Osteoblast (primary cell): ENCODE measurements around the gene ADCY7. TPM values are rescaled to one million over a fixed set of nuclear protein-coding genes. Genes with fewer than 3 reads are reported as not detected.

ENCODE experiments used
- DNase-seq: peaks from one replicate; pipeline ENCODE4 v3.0.0; 2011; ENCODE audit warnings: low spot score, mixed read lengths; ENCODE audit not compliant: insufficient read length; ENCODE audit errors: missing footprints
- H2AFZ ChIP-seq: 2 replicates; pipeline ENCODE4 v1.6.0; 2011; ENCODE audit warnings: mild to moderate bottlenecking, low read length
- H3K27ac ChIP-seq: 2 replicates; pipeline ENCODE4 v1.5.1; 2011; ENCODE audit warnings: mild to moderate bottlenecking, low read depth, low read length, moderate library complexity
- H3K27me3 ChIP-seq: 2 replicates; pipeline ENCODE4 v1.6.0; 2012; ENCODE audit warnings: mild to moderate bottlenecking, control low read depth, inconsistent platforms, low read length, moderate library complexity; ENCODE audit not compliant: insufficient read depth
- H3K36me3 ChIP-seq: 2 replicates; pipeline ENCODE4 v1.5.1; 2011; ENCODE audit warnings: mild to moderate bottlenecking, low read length, control low read depth, moderate library complexity; ENCODE audit not compliant: insufficient read depth
- H3K4me1 ChIP-seq: 2 replicates; pipeline ENCODE4 v1.5.1; 2011; ENCODE audit warnings: mild to moderate bottlenecking, low read length, control low read depth, moderate library complexity; ENCODE audit not compliant: insufficient read depth
- H3K4me2 ChIP-seq: 2 replicates; pipeline ENCODE4 v1.6.0; 2011; ENCODE audit warnings: mild to moderate bottlenecking, low read length; ENCODE audit not compliant: insufficient read depth
- H3K4me3 ChIP-seq: fragments of 200-600 bp; sonication (generic); 3 replicates; pipeline ENCODE4 v1.5.1; 2012; ENCODE audit warnings: mild to moderate bottlenecking, low read length, inconsistent platforms; ENCODE audit not compliant: insufficient read depth
- H3K79me2 ChIP-seq: 2 replicates; pipeline ENCODE4 v1.6.0; 2012; ENCODE audit warnings: mild to moderate bottlenecking, low read length, control low read depth, inconsistent platforms; ENCODE audit not compliant: insufficient read depth
- H3K9me3 ChIP-seq: 2 replicates; pipeline ENCODE4 v1.5.1; 2011; ENCODE audit warnings: low read depth, low read length, control low read depth
- H4K20me1 ChIP-seq: 2 replicates; pipeline ENCODE4 v1.6.0; 2012; ENCODE audit warnings: mild to moderate bottlenecking, low read length, control low read depth; ENCODE audit not compliant: insufficient read depth
- total RNA-seq: library from RNA; depleted of rRNA; stranded (reverse); fragments of >200 nt; gene quantifications from 2 replicates; pipeline ENCODE4 v1.2.3, GENCODE V29; 2012
- TF ChIP-seq, protein P1 (sequence below): IDR thresholded peaks from 2 replicates; pipeline ENCODE4 v1.5.1; 2011; ENCODE audit warnings: mild to moderate bottlenecking, low read depth, low read length, moderate library complexity; ENCODE audit errors: extremely low read depth

Gene ADCY7
- total RNA-seq, 1 donor = 51.0 TPM

DNA sequence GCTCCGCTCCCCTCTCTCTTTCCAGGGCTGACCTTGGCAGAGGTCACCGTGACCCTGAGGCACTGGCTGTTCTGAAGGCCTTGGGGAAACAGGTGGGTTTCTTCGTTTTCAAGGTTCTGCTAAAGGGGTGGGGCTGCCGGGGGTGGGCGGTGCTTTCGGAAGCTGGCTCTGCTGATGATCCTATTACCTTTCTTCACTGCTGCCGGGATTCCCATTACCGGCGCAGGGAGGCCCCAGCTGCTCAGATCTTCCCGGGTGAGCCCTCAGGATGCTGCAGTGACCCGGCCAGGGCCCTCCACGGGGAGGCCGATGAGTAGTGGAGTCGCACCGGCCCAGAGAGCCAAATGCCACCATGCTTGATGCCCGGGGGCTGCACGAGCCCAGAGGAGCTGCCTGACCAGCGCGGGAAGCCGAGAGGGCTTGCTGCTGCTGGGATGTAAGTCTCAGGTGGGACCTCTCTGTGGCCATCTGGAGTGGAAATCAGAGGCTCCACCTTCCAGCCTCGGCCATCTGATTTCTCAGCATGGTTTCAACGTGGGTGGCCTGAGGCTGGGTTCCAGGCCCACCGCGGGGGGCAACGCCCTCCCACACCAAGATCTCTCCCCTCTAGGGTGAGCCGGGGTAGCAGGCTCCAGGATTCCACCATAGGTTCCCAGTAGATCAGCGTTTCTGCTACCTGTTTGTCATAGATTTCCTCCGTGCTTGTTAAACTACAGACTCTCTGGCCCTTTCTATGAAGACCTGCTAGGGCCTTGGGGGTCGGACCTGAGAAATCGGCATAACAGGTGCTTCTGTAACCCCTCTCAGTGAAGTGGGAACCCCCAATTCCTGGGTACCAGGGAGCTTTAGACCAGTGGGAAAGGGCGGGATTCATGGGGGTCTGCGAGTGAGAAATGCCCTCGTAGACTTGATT lies 21.6 kb upstream of the ADCY7 start:
- H3K79me2 ChIP-seq = peaks cover 29% of the 10 kb centered on the region
- H3K4me2 ChIP-seq = peak overlapping the region; percentile 93
- no peaks in the 10 kb centered on the region for H3K9me3 ChIP-seq
- H3K36me3 ChIP-seq = peaks cover 3% of the 10 kb centered on the region
- peaks cover 18% of the 10 kb centered on the region for H3K4me1 ChIP-seq
- H3K4me3 ChIP-seq = peak overlapping the region; percentile 77
- H3K27ac ChIP-seq = peak overlapping the region; percentile 73
- TF ChIP-seq, protein P1, sequence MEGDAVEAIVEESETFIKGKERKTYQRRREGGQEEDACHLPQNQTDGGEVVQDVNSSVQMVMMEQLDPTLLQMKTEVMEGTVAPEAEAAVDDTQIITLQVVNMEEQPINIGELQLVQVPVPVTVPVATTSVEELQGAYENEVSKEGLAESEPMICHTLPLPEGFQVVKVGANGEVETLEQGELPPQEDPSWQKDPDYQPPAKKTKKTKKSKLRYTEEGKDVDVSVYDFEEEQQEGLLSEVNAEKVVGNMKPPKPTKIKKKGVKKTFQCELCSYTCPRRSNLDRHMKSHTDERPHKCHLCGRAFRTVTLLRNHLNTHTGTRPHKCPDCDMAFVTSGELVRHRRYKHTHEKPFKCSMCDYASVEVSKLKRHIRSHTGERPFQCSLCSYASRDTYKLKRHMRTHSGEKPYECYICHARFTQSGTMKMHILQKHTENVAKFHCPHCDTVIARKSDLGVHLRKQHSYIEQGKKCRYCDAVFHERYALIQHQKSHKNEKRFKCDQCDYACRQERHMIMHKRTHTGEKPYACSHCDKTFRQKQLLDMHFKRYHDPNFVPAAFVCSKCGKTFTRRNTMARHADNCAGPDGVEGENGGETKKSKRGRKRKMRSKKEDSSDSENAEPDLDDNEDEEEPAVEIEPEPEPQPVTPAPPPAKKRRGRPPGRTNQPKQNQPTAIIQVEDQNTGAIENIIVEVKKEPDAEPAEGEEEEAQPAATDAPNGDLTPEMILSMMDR = no peak
- no peaks in the 10 kb centered on the region for H3K27me3 ChIP-seq
- H4K20me1 ChIP-seq = no peaks in the 10 kb centered on the region
- H2AFZ ChIP-seq = peak overlapping the region; percentile 90
- peak; percentile 87 for DNase-seq

DNA sequence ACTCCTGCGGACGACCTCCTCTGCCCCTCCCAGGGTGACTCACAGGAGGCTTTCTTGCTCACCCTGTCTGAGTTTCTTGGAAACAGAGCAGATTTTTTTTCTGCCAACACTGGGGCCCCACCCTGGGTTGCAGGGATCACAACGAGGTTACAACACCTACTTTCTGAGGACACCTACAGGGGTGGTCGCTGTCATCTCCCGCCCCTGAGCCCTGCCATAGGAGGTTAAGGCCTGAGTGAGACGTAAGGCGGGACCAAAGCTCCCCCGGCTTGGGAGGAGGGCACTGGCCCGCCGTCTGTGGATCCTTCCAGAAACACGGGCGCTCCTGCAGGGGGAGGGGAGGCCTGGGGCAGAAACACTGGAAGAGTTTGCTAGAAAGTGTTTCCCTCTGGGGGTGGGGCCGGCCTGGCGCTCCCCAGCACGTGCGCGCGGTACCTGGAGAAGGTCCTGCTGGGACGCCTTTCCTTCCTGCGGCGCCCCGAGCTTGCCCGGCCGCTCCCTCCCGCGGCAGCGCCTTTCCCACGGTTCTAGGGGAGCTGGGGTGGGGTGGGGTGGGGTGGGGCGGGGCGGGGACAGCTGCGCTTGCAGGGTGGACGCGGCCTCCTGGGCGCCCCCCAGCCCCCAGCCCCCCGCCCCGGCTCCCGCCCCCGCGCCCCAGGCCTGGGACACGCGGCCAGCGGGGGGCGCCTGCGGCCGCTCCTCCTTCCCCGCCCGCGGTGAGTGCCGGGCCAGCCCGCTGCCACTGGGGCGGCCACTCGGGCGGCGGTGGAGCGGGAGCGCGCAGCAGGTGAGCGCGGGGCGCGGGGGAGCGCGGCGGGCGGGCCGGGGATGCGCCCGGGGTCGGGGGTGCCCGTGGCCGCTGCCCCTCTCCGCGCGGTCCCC lies 20.7 kb upstream of the ADCY7 start:
- Histone ChIP-seq H3K4me3 (peak overlapping the region; percentile 78), H3K79me2 (peaks cover 32% of the 10 kb centered on the region), H3K4me2 (peak overlapping the region; percentile 93), H3K36me3 (peaks cover 3% of the 10 kb centered on the region), H4K20me1 (no peaks in the 10 kb centered on the region), H2AFZ (peak overlapping the region; percentile 90), H3K27ac (peak overlapping the region; percentile 73), H3K27me3 (no peaks in the 10 kb centered on the region), H3K9me3 (no peaks in the 10 kb centered on the region), H3K4me1 (peaks cover 18% of the 10 kb centered on the region)
- TF ChIP-seq, protein P1 = no peak
- DNase-seq = peak; percentile 99

DNA sequence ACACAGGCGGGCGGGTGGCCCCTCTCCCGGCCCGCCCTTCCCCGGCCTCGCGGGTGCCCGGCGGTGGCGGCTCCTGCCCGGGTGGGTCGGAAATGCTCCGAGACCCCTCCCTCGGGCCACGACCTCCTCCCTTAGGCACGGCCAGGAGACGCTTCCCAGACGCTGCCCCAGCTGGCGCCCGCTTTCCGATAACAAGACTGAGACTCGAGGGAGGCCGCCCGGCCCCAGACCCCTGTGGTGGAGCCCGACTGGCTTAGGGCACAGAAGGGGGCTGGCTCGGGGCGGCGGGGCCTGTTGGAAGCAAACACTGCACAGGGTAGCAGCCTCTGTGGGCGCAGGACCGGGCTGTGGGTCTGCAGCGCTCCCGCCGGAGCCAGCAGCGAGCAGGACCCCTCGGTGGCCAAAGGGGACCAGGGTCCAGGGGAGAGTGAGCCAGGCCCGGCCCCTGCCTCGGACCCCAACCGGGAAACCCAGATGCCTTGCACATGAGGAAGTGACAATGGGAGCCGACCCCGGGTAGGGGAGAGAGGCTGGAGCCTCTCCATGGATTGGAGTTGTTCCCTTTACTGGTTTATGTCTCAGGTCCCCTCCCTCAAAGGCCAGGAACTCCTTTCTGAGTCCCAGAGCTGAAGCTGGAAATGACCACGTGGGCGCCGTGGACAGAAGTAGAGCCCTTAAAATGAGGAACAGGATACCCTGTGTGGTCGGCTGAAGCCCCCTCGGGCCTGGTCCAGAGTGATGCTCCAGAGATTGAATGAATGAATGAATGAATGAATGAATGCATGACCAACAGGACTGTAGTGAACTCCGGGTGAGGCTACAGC lies 19.8 kb upstream of the ADCY7 start:
- TF ChIP-seq, protein P1 = no peak
- H2AFZ ChIP-seq = peak overlapping the region; percentile 47
- H3K27me3 ChIP-seq = no peaks in the 10 kb centered on the region
- H3K4me2 ChIP-seq = peak overlapping the region; percentile 84
- H3K79me2 ChIP-seq = peaks cover 32% of the 10 kb centered on the region
- no peaks in the 10 kb centered on the region for H4K20me1 ChIP-seq
- peak; percentile 72 for DNase-seq
- H3K27ac ChIP-seq = peak overlapping the region; percentile 12
- peaks cover 3% of the 10 kb centered on the region for H3K36me3 ChIP-seq
- H3K9me3 ChIP-seq = no peaks in the 10 kb centered on the region
- H3K4me3 ChIP-seq = peak overlapping the region; percentile 78
- H3K4me1 ChIP-seq = peaks cover 26% of the 10 kb centered on the region
